Upper lobe of left lung (tissue), 6 donors: ENCODE data around the gene ESYT1. TPM values are rescaled to one million over a fixed set of nuclear protein-coding genes. Genes with fewer than 3 reads are reported as not detected.

Source experiments
- ATAC-seq, 2 donors: fragments of 200-7000 bp; cut with Tn5 transposase; one replicate each; pipeline ENCODE4 v1.9.1; 2022; ENCODE audit warnings: mild to moderate bottlenecking in 2 of 2, moderate library complexity in 2 of 2; ENCODE audit not compliant: low FRiP score in 2 of 2
- DNase-seq, 2 donors: peaks; one replicate each; pipeline ENCODE4 v3.0.0-alpha.2; 2019 to 2020
- H3K27ac ChIP-seq, 4 donors: fragments of 200-600 bp; sonication (generic); one replicate each; pipeline ENCODE4 v1.5.1; 2016 to 2019
- H3K27me3 ChIP-seq, 4 donors: fragments of 200-600 bp; sonication (generic); one replicate each; pipeline ENCODE4 v1.5.1; 2017 to 2019
- H3K36me3 ChIP-seq, 4 donors: fragments of 200-600 bp; sonication (generic); one replicate each; pipeline ENCODE4 v1.5.1; 2016 to 2019
- H3K4me1 ChIP-seq, 4 donors: fragments of 200-600 bp; sonication (generic); one replicate each; pipeline ENCODE4 v1.5.1; 2018 to 2019
- H3K4me3 ChIP-seq, 4 donors: fragments of 200-600 bp; sonication (generic); one replicate each; pipeline ENCODE4 v1.5.1; 2017 to 2019; ENCODE audit warnings: mild to moderate bottlenecking in 2 of 4, moderate library complexity in 1 of 4
- H3K9me3 ChIP-seq, 4 donors: fragments of 200-600 bp; sonication (generic); one replicate each; pipeline ENCODE4 v1.5.1; 2018 to 2019
- CTCF ChIP-seq, 6 experiments: fragments of 450-650 bp in 4 of 6; fragments of 200-600 bp in 2 of 6; sonication (generic) in 2 of 6; IDR thresholded peaks; one replicate each; pipeline ENCODE4 v1.5.1; 2016 to 2019; ENCODE audit warnings: antibody characterized with exemption in 6 of 6
- EP300 ChIP-seq, 4 donors: sonication (generic); formaldehyde crosslinking; IDR thresholded peaks; one replicate each; pipeline ENCODE4 v1.5.1; 2017; ENCODE audit warnings: antibody characterized with exemption in 4 of 4, control low read depth in 2 of 4
- POLR2A ChIP-seq, 4 donors: fragments of 450-650 bp; IDR thresholded peaks; one replicate each; pipeline ENCODE4 v1.5.1; 2016 to 2017; ENCODE audit warnings: antibody characterized with exemption in 4 of 4, mild to moderate bottlenecking in 2 of 4
- POLR2AphosphoS5 ChIP-seq, 2 donors: sonication (generic); formaldehyde crosslinking; IDR thresholded peaks; one replicate each; pipeline ENCODE4 v1.5.1; 2017; ENCODE audit warnings: antibody characterized with exemption in 2 of 2
- WGBS, 2 donors: methylation state at CpG; one replicate each; pipeline ENCODE4 v1.1.5; 2017 to 2018; 5-methylcytosine and 5-hydroxymethylcytosine counted together
- total RNA-seq, 6 donors: library from RNA; depleted of rRNA in 4 of 6; stranded (reverse); fragments of >200 nt in 4 of 6; gene quantifications; one replicate each; pipeline versions ENCODE4 v1.1.0 to v1.2.1, GENCODE V29; 2016 to 2021
- donor health status: DM: no; HTN: no; CAD: no; lungs with moderate emphysema.
- donor health status: DM: no; HTN: yes; CAD: no; lungs with severe emphysema.

Gene ESYT1
- total RNA-seq, 6 donors from 2014 or later, result 73.9 to 132 (median 112) TPM

- H3K27me3 ChIP-seq, result no peaks in the 10 kb centered on the region
- H3K9me3 ChIP-seq, result no peaks in the 10 kb centered on the region
- no peak for ATAC-seq
- TF ChIP-seq POLR2A (IDR thresholded peaks at IDR 0.05) (no peak), POLR2AphosphoS5 (IDR thresholded peaks at IDR 0.05) (no peak), CTCF (IDR thresholded peaks at IDR 0.05) (no peak)
- H3K4me1 ChIP-seq, result peaks cover 16 to 28% (median 19%) of the 10 kb centered on the region in 4 donors
- H3K4me3 ChIP-seq, result peak overlapping the region; percentile 57 to 99 (median 78)
- peaks cover 16 to 26% (median 21%) of the 10 kb centered on the region in 4 donors for H3K36me3 ChIP-seq
- peak overlapping the region; percentile 81 to 94 (median 92) for H3K27ac ChIP-seq
- 2% methylated on average over 4 to 8 of the region's 8 CpGs for WGBS, 2 donors
- no peak for DNase-seq
These were observed 24.3 kb upstream of the ESYT1 start for GRCh38 chr12:56103823-56104108.

GRCh38 chr12:56104109-56104814 lies 23.8 kb upstream of the ESYT1 start, which contains the start of gene PA2G4:
TSS of gene PA2G4 (plus strand) at chr12:56104559. CDS start at chr12:56104738, 179 bp downstream.
- H3K9me3 ChIP-seq, result no peaks in the 10 kb centered on the region
- H3K27me3 ChIP-seq, result no peaks in the 10 kb centered on the region
- H3K27ac ChIP-seq, result peak within 1 kb of the TSS; percentile 81 to 94 (median 92)
- peak; percentile 98 to 99 for ATAC-seq
- H3K4me1 ChIP-seq, result peaks cover 16 to 28% (median 19%) of the 10 kb centered on the region in 4 donors
- peak; percentile 96 to 99 for DNase-seq
- 0 to 1% methylated on average over 26 to 60 of the region's 60 CpGs for WGBS, 2 donors
- TF ChIP-seq EP300 (IDR thresholded peaks at IDR 0.05), result peak in 1 of 4 donors; percentile 53
- peak in 1 of 6 experiments; percentile 32 for TF ChIP-seq CTCF (IDR thresholded peaks at IDR 0.05)
- peak in 3 of 4 donors; percentile 58 to 95 (median 87) for TF ChIP-seq POLR2A (IDR thresholded peaks at IDR 0.05)
- TF ChIP-seq POLR2AphosphoS5 (IDR thresholded peaks at IDR 0.05), result peak; percentile 87 to 95
- H3K4me3 ChIP-seq, result peak within 1 kb of the TSS; percentile 57 to 99 (median 78)
- H3K36me3 ChIP-seq, result peaks cover 17 to 31% (median 25%) of the 10 kb centered on the region in 4 donors

GRCh38 chr12:56104815-56105608 lies 23.1 kb upstream of the ESYT1 start:
- H3K9me3 ChIP-seq, result no peaks in the 10 kb centered on the region
- H3K4me3 ChIP-seq, result peak overlapping the region; percentile 54 to 99 (median 78)
- TF ChIP-seq EP300 (IDR thresholded peaks at IDR 0.05) (no peak), POLR2AphosphoS5 (IDR thresholded peaks at IDR 0.05) (no peak), POLR2A (IDR thresholded peaks at IDR 0.05) (no peak), CTCF (IDR thresholded peaks at IDR 0.05) (no peak)
- H3K4me1 ChIP-seq, result peaks cover 16 to 28% (median 19%) of the 10 kb centered on the region in 4 donors
- H3K27ac ChIP-seq, result peak overlapping the region; percentile 81 to 94 (median 92)
- WGBS, 2 donors, result 0 to 1% methylated on average over 30 to 36 of the region's 40 CpGs
- no peaks in the 10 kb centered on the region for H3K27me3 ChIP-seq
- ATAC-seq, result peak; percentile 50 to 67
- H3K36me3 ChIP-seq, result peaks cover 23 to 38% (median 33%) of the 10 kb centered on the region in 4 donors
- DNase-seq, result peak; percentile 44 to 87

GRCh38 chr12:56105609-56105902 lies 22.5 kb upstream of the ESYT1 start:
- Histone ChIP-seq H3K9me3 (no peaks in the 10 kb centered on the region), H3K27ac (peak overlapping the region in 1 of 4 donors; percentile 90), H3K36me3 (peaks cover 29 to 44% (median 38%) of the 10 kb centered on the region in 4 donors), H3K4me1 (peaks cover 16 to 28% (median 19%) of the 10 kb centered on the region in 4 donors), H3K27me3 (no peaks in the 10 kb centered on the region), H3K4me3 (peak overlapping the region in 3 of 4 donors; percentile 76 to 99 (median 81))
- TF ChIP-seq POLR2AphosphoS5 (IDR thresholded peaks at IDR 0.05), result no peak
- TF ChIP-seq POLR2A (IDR thresholded peaks at IDR 0.05), result no peak
- no peak for TF ChIP-seq EP300 (IDR thresholded peaks at IDR 0.05)
- TF ChIP-seq CTCF (IDR thresholded peaks at IDR 0.05), result no peak
- no peak for ATAC-seq
- 44 to 54% methylated on average over 2 of the region's 2 CpGs for WGBS, 2 donors
- DNase-seq, result no peak
